Prostate gland (tissue), 2 donors: ENCODE measurements around the gene PLAAT1.

Source experiments
- POLR2AphosphoS5 ChIP-seq: sonication (generic); formaldehyde crosslinking; IDR thresholded peaks from one replicate; pipeline ENCODE4 v1.6.1; 2017; ENCODE audit warnings: antibody characterized with exemption
- TF ChIP-seq, protein P1 (sequence below), 4 experiments: fragments of 200-600 bp in 2 of 4; fragments of 450-650 bp in 2 of 4; sonication (generic) in 2 of 4; IDR thresholded peaks; 1 replicate in 3 of 4; 2 replicates in 1 of 4; pipeline ENCODE4 v1.5.1; 2016 to 2019; ENCODE audit warnings: antibody characterized with exemption in 4 of 4, mild to moderate bottlenecking in 2 of 4, moderate library complexity in 2 of 4

DNA sequence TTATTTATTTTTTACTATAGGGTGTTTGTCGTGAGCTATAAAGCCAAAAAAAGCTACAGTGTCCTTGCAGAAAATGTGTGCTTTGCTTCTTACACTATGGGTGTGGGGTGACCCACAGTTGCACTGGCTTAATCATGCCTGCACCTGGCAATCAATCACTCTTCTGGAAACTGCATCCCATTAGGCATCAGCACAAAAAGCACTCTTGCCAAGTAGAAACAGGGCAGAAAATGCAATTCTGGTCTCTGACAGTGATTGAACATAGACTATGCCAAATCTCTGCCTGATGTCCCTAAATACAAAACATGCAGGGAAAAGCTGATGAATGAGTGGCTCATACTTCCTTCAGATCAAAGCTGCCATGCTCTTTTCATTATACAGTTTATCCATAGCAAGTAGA lies 30.4 kb upstream of the PLAAT1 start:
- TF ChIP-seq, protein P1, sequence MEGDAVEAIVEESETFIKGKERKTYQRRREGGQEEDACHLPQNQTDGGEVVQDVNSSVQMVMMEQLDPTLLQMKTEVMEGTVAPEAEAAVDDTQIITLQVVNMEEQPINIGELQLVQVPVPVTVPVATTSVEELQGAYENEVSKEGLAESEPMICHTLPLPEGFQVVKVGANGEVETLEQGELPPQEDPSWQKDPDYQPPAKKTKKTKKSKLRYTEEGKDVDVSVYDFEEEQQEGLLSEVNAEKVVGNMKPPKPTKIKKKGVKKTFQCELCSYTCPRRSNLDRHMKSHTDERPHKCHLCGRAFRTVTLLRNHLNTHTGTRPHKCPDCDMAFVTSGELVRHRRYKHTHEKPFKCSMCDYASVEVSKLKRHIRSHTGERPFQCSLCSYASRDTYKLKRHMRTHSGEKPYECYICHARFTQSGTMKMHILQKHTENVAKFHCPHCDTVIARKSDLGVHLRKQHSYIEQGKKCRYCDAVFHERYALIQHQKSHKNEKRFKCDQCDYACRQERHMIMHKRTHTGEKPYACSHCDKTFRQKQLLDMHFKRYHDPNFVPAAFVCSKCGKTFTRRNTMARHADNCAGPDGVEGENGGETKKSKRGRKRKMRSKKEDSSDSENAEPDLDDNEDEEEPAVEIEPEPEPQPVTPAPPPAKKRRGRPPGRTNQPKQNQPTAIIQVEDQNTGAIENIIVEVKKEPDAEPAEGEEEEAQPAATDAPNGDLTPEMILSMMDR (IDR thresholded peaks at IDR 0.05), result no peak
- TF ChIP-seq POLR2AphosphoS5, result no peak
